SHP77 (cell line): ENCODE results near the gene SLC8A3.

Source experiments
- DNase-seq, 2 experiments: peaks; one replicate each; lab custom pipeline; 2025; lab: John Stamatoyannopoulos, UW

Gene SLC8A3

DNA sequence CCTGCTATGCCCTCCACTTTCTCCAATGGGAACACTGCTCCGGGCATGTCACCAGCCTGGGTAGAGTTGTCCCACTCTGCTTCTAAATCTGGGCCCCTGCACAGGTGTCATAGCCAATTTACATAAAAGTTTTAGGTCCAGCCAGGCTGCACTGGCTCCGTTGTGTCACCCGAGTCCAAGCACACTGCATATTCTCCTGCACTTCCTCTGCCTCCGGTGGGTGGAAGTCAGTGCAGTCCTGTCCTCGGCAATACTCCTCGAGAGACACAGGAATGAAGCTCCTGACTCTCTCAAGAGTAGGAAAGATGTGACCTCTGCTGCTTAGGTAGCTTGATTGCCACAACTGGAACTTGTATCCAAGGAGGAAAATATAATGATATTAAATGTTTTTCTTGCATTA is 15.2 kb downstream of the SLC8A3 start:
- DNase-seq: no peak

- no peak for DNase-seq
Measured at GRCh38 chr14:70171726-70172125, 17.0 kb downstream of the SLC8A3 start.

- DNase-seq: no peak
Measured at GRCh38 chr14:70170976-70171375, 17.8 kb downstream of the SLC8A3 start.

DNA sequence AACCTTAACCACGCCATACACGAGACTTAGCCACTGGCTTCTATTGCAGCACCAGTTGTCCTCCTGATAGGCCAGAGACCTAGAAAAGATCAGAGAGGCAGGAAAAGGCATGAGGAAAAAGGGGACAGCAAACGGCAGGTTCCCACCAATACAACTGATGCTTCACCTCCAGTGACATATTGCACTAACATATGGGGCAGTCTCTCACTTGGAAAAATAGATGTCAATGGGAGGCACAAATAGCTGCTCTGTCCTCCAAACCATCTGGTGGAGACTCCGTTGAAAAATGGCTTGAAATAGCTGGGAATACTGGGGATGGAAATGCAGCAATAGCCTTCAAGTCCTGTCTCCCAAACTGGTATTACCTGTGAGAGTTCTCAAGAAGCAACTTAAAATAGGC is 20.3 kb downstream of the SLC8A3 start:
- no peak for DNase-seq

DNA sequence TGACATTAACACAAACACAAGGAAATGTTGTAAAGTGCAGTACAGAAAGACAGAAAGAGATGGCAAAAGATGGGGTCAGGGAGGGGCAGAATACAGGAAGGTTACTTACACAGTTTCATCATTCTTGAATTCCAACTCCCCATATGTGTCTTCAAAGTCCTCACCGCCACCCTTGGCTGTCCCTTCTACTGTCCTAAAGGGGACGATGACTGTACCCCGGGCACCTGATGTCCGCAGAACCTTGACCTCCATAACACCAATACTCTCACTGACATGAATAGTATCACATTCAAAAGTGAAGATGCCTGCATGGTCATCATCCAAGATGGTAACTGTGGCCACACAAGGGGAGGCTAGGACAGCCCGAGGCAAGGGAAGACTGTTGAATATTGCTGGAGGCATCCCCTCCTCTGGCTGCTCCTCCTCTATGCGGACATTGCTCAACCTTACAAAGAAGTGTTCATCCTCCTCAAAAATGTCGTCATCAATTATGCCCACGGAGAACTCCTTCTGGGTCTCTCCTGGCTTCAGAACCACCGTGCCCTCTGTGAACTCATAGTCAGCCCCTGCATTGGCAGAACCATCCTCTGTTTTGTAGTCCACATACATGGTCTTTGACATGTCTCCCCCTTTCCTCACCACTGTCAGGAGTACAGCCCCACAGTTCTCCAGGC is 22.1 kb downstream of the SLC8A3 start:
- no peak for DNase-seq

DNA sequence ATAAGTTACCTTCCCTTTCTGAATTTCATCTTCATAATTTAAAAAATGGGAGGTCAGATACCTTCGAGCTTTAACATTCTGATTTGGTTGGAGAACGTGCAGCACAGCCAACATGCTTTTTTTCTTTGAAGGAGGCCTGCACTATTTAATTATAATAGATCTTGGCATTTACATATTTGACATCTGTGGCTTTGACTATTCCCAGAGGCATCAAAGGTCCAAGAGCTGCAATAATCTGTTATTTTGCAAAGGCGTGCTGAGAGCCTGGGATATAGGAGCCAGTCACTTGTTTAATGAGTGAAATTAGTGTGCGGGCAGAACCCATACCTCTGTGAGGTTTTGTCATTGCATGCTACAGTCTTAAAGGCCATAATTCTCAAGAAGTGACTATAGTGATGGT is 26.4 kb downstream of the SLC8A3 start:
- no peak for DNase-seq

- no peak for DNase-seq
Measured at GRCh38 chr14:70156592-70156991, 32.2 kb downstream of the SLC8A3 start.

DNA sequence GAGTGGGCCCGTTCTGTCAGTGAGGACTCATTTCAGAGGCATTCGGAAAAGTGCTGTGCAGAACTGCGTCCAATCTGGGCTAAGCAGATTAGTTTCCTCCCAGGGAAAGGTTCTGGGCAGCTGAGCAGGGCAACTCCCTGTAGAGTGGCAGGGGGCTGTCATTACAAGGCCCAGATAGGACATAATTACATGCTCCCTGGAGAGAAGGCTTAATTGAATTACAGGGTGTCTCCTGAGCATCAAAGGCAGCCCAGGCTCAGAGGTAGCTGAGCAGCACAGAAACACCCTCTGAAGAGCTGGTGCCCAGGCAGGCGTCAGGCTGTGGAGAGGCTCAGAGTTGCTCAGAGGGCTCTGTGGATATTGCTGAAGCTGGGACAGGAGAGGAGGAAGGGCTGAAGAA is 36.0 kb downstream of the SLC8A3 start:
- DNase-seq: no peak

DNA sequence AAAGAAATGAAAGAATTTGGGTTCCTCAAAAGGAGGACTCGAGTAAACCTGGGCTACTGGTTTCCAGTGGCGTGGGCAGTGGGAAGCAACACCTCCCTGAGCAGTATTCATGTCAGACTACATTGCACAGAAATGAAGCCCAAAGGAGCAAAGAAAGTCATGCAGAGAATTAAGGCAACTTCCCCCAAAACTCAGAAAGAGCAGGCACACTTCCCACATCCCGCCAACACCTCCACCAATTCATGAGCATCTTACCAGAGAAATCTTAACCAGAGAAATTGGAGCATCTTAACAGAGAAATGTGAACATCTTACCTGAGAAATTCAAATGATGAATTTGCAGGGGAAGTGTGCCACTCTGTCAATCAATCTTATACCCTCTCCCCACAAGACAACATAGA is 36.7 kb downstream of the SLC8A3 start:
- DNase-seq: no peak

DNA sequence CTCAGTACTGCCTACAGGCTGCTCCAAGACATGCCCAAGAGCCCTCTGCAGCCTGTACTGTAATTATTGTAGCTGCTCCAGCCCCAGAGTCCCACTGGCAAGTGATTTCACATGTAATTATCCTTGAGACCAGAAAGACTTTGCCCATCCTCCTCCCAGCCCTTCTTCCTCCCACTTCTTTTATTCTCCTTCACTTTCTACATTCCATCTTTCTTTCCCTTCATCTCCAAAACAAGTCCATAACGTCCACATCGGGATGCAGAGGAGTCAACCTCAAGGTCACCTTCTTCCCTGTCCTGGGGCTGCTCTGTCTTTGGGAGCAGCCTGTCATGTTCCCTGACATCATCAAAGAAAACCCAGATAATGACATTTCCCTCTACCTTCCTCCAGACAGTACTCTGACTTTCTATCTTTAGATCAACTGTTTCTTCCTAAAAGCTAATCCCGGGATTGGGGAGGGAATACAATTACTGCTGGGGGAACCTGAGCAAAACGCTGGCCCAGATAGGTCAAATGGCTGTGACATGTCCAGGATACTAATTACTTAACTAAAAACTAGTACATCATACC is 39.1 kb downstream of the SLC8A3 start:
- no peak for DNase-seq

DNA sequence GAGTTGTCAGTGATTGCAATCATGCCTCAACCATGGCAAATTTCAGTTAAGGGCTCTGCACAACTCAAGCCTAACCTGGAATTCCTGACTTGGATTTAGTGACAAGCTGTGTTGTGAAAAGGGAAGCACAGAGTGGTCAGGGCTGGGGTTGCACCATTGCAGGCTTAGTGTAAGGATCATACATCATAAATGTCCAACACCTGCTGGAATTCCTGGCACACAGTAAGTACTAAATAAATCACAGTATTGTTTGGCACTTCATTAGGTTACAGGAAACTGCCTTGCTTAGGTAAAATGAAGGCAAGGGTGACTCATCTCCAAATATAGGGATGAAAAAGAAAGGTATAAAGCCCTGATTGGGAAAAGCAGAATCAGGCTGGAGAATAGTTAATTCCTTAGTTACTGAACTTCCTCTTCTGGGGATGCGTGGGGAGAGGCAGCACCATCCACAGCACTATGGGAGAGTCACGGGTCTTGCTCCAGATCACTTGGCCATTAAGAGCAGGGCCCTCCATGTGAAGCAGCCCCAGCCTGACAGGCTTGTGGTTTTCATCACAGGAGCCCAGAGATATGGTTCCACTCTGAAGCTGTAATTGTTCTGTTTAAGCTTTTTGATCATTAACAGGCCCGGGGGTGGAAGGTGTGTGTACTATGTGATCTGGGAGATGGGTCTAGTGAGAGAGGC is 39.7 kb downstream of the SLC8A3 start:
- peak in 1 of 2 experiments; percentile 24 for DNase-seq

- no peak for DNase-seq
Measured at GRCh38 chr14:70148351-70148750, 40.4 kb downstream of the SLC8A3 start.

GRCh38 chr14:70144046-70144445 is 44.7 kb downstream of the SLC8A3 start:
- no peak for DNase-seq

DNA sequence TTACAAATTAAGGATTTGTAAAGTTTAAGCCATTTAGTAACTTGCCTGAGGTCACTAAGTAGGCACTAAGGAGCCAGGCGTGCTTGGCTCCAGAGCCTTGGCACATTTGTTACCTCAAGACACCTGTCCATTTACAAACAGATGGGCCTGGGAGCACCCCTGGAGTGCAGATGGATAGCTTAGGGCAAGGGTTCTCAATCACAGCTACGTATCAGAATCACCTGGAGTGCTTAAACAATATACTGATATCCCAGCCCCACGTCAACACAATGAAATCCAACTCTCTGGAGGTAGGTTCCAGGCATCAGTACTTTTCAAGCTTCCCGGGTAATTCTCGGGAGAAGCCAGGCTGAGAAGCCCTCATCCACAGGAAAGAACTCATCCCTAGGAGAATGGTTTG is 45.4 kb downstream of the SLC8A3 start:
- no peak for DNase-seq

DNA sequence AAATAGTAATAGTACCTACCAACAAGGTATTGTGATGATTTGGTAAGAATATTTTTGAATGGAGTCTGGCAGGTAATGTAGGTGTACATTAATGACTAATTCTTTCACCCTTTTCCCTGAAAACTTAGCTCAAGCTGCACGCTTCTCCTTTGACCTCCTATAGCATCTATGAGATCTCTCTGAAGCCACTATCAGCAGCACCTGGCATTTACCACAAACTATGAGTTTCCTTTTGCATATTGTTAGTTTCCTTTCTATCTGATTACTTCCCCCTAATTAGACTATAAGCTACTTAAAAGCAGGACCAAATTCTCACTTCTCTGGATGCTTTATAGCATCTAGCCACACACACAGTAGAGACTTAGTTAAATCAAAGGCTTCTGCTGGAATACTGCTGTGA is 48.1 kb downstream of the SLC8A3 start:
- no peak for DNase-seq

- no peak for DNase-seq
Measured at GRCh38 chr14:70139384-70139783, 49.4 kb downstream of the SLC8A3 start.

- DNase-seq: no peak
Measured at GRCh38 chr14:70137788-70138187, 51.0 kb downstream of the SLC8A3 start.

DNA sequence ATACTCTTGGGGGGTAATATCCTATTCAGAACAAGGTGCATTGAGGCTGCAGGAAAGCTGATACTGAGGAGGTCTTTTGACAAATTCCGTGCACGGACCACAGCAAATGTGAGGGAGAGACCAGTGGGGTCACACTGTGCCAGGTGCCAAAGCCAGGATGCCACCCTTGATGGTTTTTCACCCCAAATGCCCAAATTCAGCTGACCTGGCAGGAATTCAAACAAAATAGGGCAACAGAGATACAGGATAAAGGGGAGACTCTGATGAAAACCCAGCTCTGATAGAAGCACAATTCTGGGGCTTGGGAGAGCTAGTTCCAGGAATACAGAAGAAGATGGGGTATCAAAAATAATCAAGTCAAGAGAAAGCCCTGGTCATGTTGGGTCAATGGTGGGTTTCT is 55.3 kb downstream of the SLC8A3 start:
- DNase-seq: no peak

- DNase-seq: no peak
Measured at GRCh38 chr14:70130482-70130881, 58.3 kb downstream of the SLC8A3 start.

GRCh38 chr14:70127186-70127585 is 61.6 kb downstream of the SLC8A3 start:
- no peak for DNase-seq

DNA sequence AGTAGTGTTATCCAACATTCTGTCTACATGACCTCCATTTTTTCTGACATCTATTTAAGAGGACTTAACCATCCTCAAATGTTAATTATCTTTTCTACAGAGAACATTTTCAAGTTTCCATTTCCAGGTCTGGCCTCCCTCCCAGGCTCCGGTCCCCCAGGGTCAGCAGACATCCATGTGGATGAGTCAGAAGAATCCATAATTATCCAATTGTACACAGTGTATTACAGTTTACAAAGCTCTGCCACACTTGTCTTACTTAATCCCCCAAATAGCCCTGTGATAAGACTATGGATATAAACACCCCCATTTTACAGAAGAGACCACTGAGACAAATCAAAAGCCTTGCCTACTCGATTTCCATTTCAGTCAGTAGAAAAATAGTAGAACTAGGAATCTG is 65.0 kb downstream of the SLC8A3 start:
- DNase-seq: no peak

- no peak for DNase-seq
Measured at GRCh38 chr14:70121521-70121920, 67.2 kb downstream of the SLC8A3 start.

GRCh38 chr14:70118064-70118463 is 70.7 kb downstream of the SLC8A3 start:
- no peak for DNase-seq

- DNase-seq: no peak
Measured at GRCh38 chr14:70116278-70116677, 72.5 kb downstream of the SLC8A3 start.
